ENCODE data around the gene LAMB4. TPM values are rescaled to one million over a fixed set of nuclear protein-coding genes. Genes with fewer than 3 reads are reported as not detected.

The LAMB4 gene
- total and polyA plus RNA-seq, 2 donors (not counting 1 experiment from before 2014, with no cell fraction given) = not detected

DNA sequence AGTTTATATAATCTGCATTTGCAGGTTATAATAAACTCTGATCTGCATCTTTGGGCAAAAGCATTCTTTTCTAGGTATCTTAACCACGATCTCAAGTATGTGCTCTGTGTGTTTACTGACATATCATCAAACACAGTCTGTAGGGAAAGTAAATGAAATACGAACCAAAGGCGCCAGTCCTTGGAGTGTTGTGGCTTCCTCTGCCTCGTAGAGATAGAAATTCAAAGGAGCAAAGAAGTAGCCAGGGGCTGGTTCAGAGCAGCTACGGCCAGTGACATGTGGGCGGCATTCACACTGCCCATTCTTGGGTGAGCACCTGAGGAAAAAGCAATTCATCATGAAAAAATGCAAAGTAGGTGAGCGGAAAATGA lies 38.7 kb downstream of the LAMB4 start:
- Histone ChIP-seq H4K20me1 (ENCODE audit: control insufficient read depth, insufficient read depth, low read length, poor library complexity, severe bottlenecking) (no peaks in the 10 kb centered on the region), H3K9ac (ENCODE audit: low read length) (no peak overlapping the region), H3K36me3 (replicated peaks in 1 of 2; ENCODE audit: control extremely low read depth in 1 of 2, control insufficient read depth in 1 of 2, extremely low read depth in 1 of 2, insufficient read depth in 2 of 2, low read length in 1 of 2) (no peaks in the 10 kb centered on the region), H3K27me3 (replicated peaks in 1 of 4; ENCODE audit: control extremely low read depth in 1 of 4, control insufficient read depth in 3 of 4, insufficient read depth in 4 of 4, low read length in 3 of 4) (no peaks in the 10 kb centered on the region), H3K4me3 (ENCODE audit: control extremely low read depth in 1 of 5, extremely low read depth in 1 of 5, insufficient read depth in 1 of 5, low read depth in 2 of 5, low read length in 4 of 5) (no peak overlapping the region), H2AFZ (ENCODE audit: insufficient read depth, low read depth, low read length, poor library complexity, severe bottlenecking) (no peak overlapping the region), H3K9me3 (ENCODE audit: control extremely low read depth in 1 of 3, control insufficient read depth in 2 of 3, insufficient read depth in 1 of 3, low read length in 2 of 3) (no peaks in the 10 kb centered on the region), H3K4me2 (replicated peaks; ENCODE audit: low read depth, low read length, poor library complexity, severe bottlenecking) (no peak overlapping the region), H3K27ac (ENCODE audit: low read length in 2 of 2) (no peak overlapping the region), H3K4me1 (ENCODE audit: control insufficient read depth in 2 of 2, insufficient read depth in 2 of 2, low read length in 2 of 2) (peaks cover 0 to 8% of the 10 kb centered on the region in 2 donors), H3K79me2 (ENCODE audit: control insufficient read depth, insufficient read depth, low read length) (no peaks in the 10 kb centered on the region)
- H3K4me3 Mint-ChIP-seq = no peak overlapping the region
- WGBS (ENCODE audit: insufficient coverage) = 81% methylated on average over 6 of the region's 7 CpGs
- intact Hi-C loops (cut with micrococcal nuclease) = no loop called here
- peaks cover 8% of the 10 kb centered on the region for H3K4me1 Mint-ChIP-seq
- no peak overlapping the region for H3K27ac Mint-ChIP-seq
- ChIA-PET CTCF (no interaction called here), POLR2A (no interaction called here)
- H3K27me3 Mint-ChIP-seq = peaks cover 31% of the 10 kb centered on the region
- ATAC-seq (ENCODE audit: low read depth) (no peak), DNase-seq (no peak)
- no peak for TF ChIP-seq EZH2 (IDR thresholded peaks at IDR 0.05; ENCODE audit: borderline replicate concordance, insufficient read depth, low read depth, low read length, poor library complexity, severe bottlenecking)
- TF ChIP-seq, protein P1, sequence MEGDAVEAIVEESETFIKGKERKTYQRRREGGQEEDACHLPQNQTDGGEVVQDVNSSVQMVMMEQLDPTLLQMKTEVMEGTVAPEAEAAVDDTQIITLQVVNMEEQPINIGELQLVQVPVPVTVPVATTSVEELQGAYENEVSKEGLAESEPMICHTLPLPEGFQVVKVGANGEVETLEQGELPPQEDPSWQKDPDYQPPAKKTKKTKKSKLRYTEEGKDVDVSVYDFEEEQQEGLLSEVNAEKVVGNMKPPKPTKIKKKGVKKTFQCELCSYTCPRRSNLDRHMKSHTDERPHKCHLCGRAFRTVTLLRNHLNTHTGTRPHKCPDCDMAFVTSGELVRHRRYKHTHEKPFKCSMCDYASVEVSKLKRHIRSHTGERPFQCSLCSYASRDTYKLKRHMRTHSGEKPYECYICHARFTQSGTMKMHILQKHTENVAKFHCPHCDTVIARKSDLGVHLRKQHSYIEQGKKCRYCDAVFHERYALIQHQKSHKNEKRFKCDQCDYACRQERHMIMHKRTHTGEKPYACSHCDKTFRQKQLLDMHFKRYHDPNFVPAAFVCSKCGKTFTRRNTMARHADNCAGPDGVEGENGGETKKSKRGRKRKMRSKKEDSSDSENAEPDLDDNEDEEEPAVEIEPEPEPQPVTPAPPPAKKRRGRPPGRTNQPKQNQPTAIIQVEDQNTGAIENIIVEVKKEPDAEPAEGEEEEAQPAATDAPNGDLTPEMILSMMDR (IDR thresholded peaks at IDR 0.05) = no peak
- H3K9me3 Mint-ChIP-seq (ENCODE audit: insufficient read depth) = no peaks in the 10 kb centered on the region

DNA sequence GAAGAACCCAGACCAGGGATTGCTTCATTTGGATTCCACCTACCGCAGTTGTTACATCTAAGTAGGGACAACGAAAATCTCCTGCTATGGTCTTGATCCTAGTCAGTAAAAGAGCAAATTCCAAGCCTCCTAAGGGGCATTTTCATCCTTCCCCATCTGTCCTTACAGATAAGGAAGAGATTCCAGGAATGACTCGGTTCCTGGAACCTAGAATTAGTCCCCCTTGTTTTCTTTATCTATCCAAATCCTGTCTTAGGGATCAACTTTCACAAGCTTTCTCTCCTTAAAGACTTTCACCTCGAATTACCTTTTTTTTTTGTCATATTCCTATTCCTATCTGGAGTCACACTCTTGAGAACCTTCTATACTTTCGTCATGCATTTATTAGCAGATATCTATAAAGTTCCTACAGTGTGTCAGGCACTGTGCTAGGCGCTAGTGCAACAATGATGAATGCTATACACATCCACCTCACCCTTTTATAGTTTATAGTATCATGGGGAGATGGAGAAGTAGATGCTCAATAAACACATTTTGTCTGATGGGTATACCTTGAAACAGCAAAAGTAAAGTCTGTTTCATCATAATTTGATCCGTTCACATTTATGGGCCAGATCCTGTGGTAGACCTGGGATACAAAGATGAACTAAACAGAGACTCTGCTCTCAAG lies 39.2 kb downstream of the LAMB4 start:
- ChIA-PET POLR2A (no interaction called here), CTCF (no interaction called here)
- H3K4me3 Mint-ChIP-seq = no peak overlapping the region
- Histone ChIP-seq H3K4me3 (ENCODE audit: control extremely low read depth in 1 of 5, extremely low read depth in 1 of 5, insufficient read depth in 1 of 5, low read depth in 2 of 5, low read length in 4 of 5) (no peak overlapping the region), H3K27me3 (replicated peaks in 1 of 4; ENCODE audit: control extremely low read depth in 1 of 4, control insufficient read depth in 3 of 4, insufficient read depth in 4 of 4, low read length in 3 of 4) (no peaks in the 10 kb centered on the region), H2AFZ (ENCODE audit: insufficient read depth, low read depth, low read length, poor library complexity, severe bottlenecking) (no peak overlapping the region), H3K4me1 (ENCODE audit: control insufficient read depth in 2 of 2, insufficient read depth in 2 of 2, low read length in 2 of 2) (peaks cover 0 to 8% of the 10 kb centered on the region in 2 donors), H3K9me3 (ENCODE audit: control extremely low read depth in 1 of 3, control insufficient read depth in 2 of 3, insufficient read depth in 1 of 3, low read length in 2 of 3) (no peaks in the 10 kb centered on the region), H3K36me3 (replicated peaks in 1 of 2; ENCODE audit: control extremely low read depth in 1 of 2, control insufficient read depth in 1 of 2, extremely low read depth in 1 of 2, insufficient read depth in 2 of 2, low read length in 1 of 2) (no peaks in the 10 kb centered on the region), H3K27ac (ENCODE audit: low read length in 2 of 2) (no peak overlapping the region), H3K9ac (ENCODE audit: low read length) (no peak overlapping the region), H4K20me1 (ENCODE audit: control insufficient read depth, insufficient read depth, low read length, poor library complexity, severe bottlenecking) (no peaks in the 10 kb centered on the region), H3K79me2 (ENCODE audit: control insufficient read depth, insufficient read depth, low read length) (no peaks in the 10 kb centered on the region), H3K4me2 (replicated peaks; ENCODE audit: low read depth, low read length, poor library complexity, severe bottlenecking) (no peak overlapping the region)
- no peaks in the 10 kb centered on the region for H3K9me3 Mint-ChIP-seq (ENCODE audit: insufficient read depth)
- no peak overlapping the region for H3K27ac Mint-ChIP-seq
- TF ChIP-seq EZH2 (IDR thresholded peaks at IDR 0.05; ENCODE audit: borderline replicate concordance, insufficient read depth, low read depth, low read length, poor library complexity, severe bottlenecking) = no peak
- TF ChIP-seq, protein P1 (IDR thresholded peaks at IDR 0.05) = no peak
- H3K4me1 Mint-ChIP-seq = peaks cover 8% of the 10 kb centered on the region
- ATAC-seq (ENCODE audit: low read depth) (no peak), DNase-seq (no peak)
- peaks cover 31% of the 10 kb centered on the region for H3K27me3 Mint-ChIP-seq
- 76% methylated on average over 2 of the region's 7 CpGs for WGBS (ENCODE audit: insufficient coverage)
- intact Hi-C loops (cut with micrococcal nuclease) = no loop called here
